GM13976 (cell line): ENCODE data around the gene NACC1.

Experiments used
- DNase-seq: peaks from one replicate; pipeline ENCODE4 v3.0.0; 2012; ENCODE audit warnings: low spot score
- CTCF ChIP-seq: IDR thresholded peaks from 2 replicates; pipeline ENCODE4 v1.5.1; 2012; ENCODE audit warnings: borderline replicate concordance, mild to moderate bottlenecking; ENCODE audit not compliant: insufficient read depth; ENCODE audit errors: extremely low read depth, missing control alignments, control extremely low read depth
- in situ Hi-C: fragments of 300-500 bp; cut with MboI; formaldehyde crosslinking; loops from one replicate; pipeline ENCODE4 v1.12.0; 2022; ENCODE audit warnings: low sequenced_read_pairs, mixed read lengths, inconsistent platforms; ENCODE audit not compliant: unreplicated experiment

NACC1 gene

GRCh38 chr19:13086341-13086740, 31.7 kb upstream of the NACC1 start:
- in situ Hi-C loops: no loop called here
- no peak for DNase-seq
- no peak for TF ChIP-seq CTCF

- in situ Hi-C loops: no loop called here
- DNase-seq: no peak
- TF ChIP-seq CTCF: no peak
These were observed 30.8 kb upstream of the NACC1 start for GRCh38 chr19:13087295-13087694.

GRCh38 chr19:13087795-13088537, 30.1 kb upstream of the NACC1 start:
- no peak for TF ChIP-seq CTCF
- in situ Hi-C loops: no loop called here
- no peak for DNase-seq

- in situ Hi-C loops: no loop called here
- DNase-seq: no peak
- TF ChIP-seq CTCF: no peak
These were observed 28.8 kb upstream of the NACC1 start for GRCh38 chr19:13089139-13089856.

- DNase-seq: no peak
- in situ Hi-C loops: loop anchor here (5.0 kb wide), 1 partner anchor 113 kb away; no protein-coding TSS in a partner anchor
- TF ChIP-seq CTCF: no peak
These were observed 28.1 kb upstream of the NACC1 start for GRCh38 chr19:13089857-13090507.

GRCh38 chr19:13090511-13091231, 27.4 kb upstream of the NACC1 start:
- TF ChIP-seq CTCF: no peak
- in situ Hi-C loops: loop anchor here (5.0 kb wide), 1 partner anchor 113 kb away; no protein-coding TSS in a partner anchor
- DNase-seq: no peak
